Measurements from ENCODE around the gene ZSWIM6. TPM values are rescaled to one million over a fixed set of nuclear protein-coding genes. Genes with fewer than 3 reads are reported as not detected.
A peak's percentile ranks its signal among the peaks of the same experiment; 100 is the strongest.

ZSWIM6 gene
- total RNA-seq, 2 donors from 2014 or later: 10.6 to 18.8 TPM

- H3K36me3 ChIP-seq: no peaks in the 10 kb centered on the region
- ATAC-seq (ENCODE audit: insufficient number of reproducible peaks, low FRiP score, low read depth): peak; percentile 3
- H3K4me1 ChIP-seq (ENCODE audit: control insufficient read depth in 1 of 2, low read depth in 2 of 2): peaks cover 10 to 42% of the 10 kb centered on the region in 2 donors
- H3K4me3 ChIP-seq: peak overlapping the region; percentile 95
- H3K27me3 ChIP-seq (replicated peaks; ENCODE audit: insufficient read depth): no peaks in the 10 kb centered on the region
- TF ChIP-seq, protein P1, sequence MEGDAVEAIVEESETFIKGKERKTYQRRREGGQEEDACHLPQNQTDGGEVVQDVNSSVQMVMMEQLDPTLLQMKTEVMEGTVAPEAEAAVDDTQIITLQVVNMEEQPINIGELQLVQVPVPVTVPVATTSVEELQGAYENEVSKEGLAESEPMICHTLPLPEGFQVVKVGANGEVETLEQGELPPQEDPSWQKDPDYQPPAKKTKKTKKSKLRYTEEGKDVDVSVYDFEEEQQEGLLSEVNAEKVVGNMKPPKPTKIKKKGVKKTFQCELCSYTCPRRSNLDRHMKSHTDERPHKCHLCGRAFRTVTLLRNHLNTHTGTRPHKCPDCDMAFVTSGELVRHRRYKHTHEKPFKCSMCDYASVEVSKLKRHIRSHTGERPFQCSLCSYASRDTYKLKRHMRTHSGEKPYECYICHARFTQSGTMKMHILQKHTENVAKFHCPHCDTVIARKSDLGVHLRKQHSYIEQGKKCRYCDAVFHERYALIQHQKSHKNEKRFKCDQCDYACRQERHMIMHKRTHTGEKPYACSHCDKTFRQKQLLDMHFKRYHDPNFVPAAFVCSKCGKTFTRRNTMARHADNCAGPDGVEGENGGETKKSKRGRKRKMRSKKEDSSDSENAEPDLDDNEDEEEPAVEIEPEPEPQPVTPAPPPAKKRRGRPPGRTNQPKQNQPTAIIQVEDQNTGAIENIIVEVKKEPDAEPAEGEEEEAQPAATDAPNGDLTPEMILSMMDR (IDR thresholded peaks at IDR 0.05): no peak
- DNase-seq (ENCODE audit: low spot score): no peak
- peak overlapping the region; percentile 90 for H3K27ac ChIP-seq
- no peaks in the 10 kb centered on the region for H3K9me3 ChIP-seq
Measured at GRCh38 chr5:61332851-61333320, 828 bp downstream of the ZSWIM6 start.

- Histone ChIP-seq H3K36me3 (no peaks in the 10 kb centered on the region), H3K27me3 (replicated peaks; ENCODE audit: insufficient read depth) (no peaks in the 10 kb centered on the region), H3K4me1 (ENCODE audit: control insufficient read depth in 1 of 2, low read depth in 2 of 2) (peaks cover 6 to 41% of the 10 kb centered on the region in 2 donors), H3K27ac (peak overlapping the region; percentile 90), H3K4me3 (peak overlapping the region; percentile 95), H3K9me3 (no peaks in the 10 kb centered on the region)
- DNase-seq (ENCODE audit: low spot score) (no peak), ATAC-seq (ENCODE audit: insufficient number of reproducible peaks, low FRiP score, low read depth) (no peak)
- TF ChIP-seq, protein P1 (IDR thresholded peaks at IDR 0.05): no peak
Measured at GRCh38 chr5:61333321-61333953, 1.4 kb downstream of the ZSWIM6 start.

- no peaks in the 10 kb centered on the region for H3K9me3 ChIP-seq
- DNase-seq (ENCODE audit: low spot score) (no peak), ATAC-seq (ENCODE audit: insufficient number of reproducible peaks, low FRiP score, low read depth) (no peak)
- TF ChIP-seq, protein P1 (IDR thresholded peaks at IDR 0.05): no peak
- H3K4me1 ChIP-seq (ENCODE audit: control insufficient read depth in 1 of 2, low read depth in 2 of 2): peaks cover 2 to 40% of the 10 kb centered on the region in 2 donors
- H3K36me3 ChIP-seq: no peaks in the 10 kb centered on the region
- peak overlapping the region; percentile 90 for H3K27ac ChIP-seq
- peak overlapping the region; percentile 95 for H3K4me3 ChIP-seq
- no peaks in the 10 kb centered on the region for H3K27me3 ChIP-seq (replicated peaks; ENCODE audit: insufficient read depth)
Measured at GRCh38 chr5:61333954-61334867, 2.2 kb downstream of the ZSWIM6 start.

GRCh38 chr5:61334868-61335615 lies 3.0 kb downstream of the ZSWIM6 start:
- H3K27me3 ChIP-seq (replicated peaks; ENCODE audit: insufficient read depth): no peaks in the 10 kb centered on the region
- peak overlapping the region; percentile 95 for H3K4me3 ChIP-seq
- DNase-seq (ENCODE audit: low spot score) (no peak), ATAC-seq (ENCODE audit: insufficient number of reproducible peaks, low FRiP score, low read depth) (no peak)
- TF ChIP-seq, protein P1 (IDR thresholded peaks at IDR 0.05): no peak
- no peaks in the 10 kb centered on the region for H3K9me3 ChIP-seq
- peaks cover 6 to 31% of the 10 kb centered on the region in 2 donors for H3K4me1 ChIP-seq (ENCODE audit: control insufficient read depth in 1 of 2, low read depth in 2 of 2)
- H3K27ac ChIP-seq: no peak overlapping the region
- H3K36me3 ChIP-seq: no peaks in the 10 kb centered on the region

Data from thoracic aorta (tissue), 2 donors.